Colonic mucosa (tissue), 4 donors: Measurements from ENCODE around the gene ARL11. TPM values are rescaled to one million over a fixed set of nuclear protein-coding genes. Genes with fewer than 3 reads are reported as not detected.

ENCODE experiments used
- DNase-seq: peaks from one replicate; pipeline ENCODE4 v3.0.0-alpha.2; 2020
- H3K27ac ChIP-seq: fragments of 200-600 bp; one replicate; pipeline ENCODE4 v1.8.0; 2021
- H3K27me3 ChIP-seq: fragments of 200-600 bp; one replicate; pipeline ENCODE4 v1.8.0; 2021
- H3K36me3 ChIP-seq: fragments of 200-600 bp; one replicate; pipeline ENCODE4 v1.8.0; 2021
- H3K4me1 ChIP-seq: fragments of 200-600 bp; one replicate; pipeline ENCODE4 v1.8.0; 2021; ENCODE audit warnings: mild to moderate bottlenecking
- H3K4me3 ChIP-seq: fragments of 200-600 bp; one replicate; pipeline ENCODE4 v1.8.0; 2021
- H3K9ac ChIP-seq, 2 donors: one replicate each; pipeline ENCODE4 v1.7.0; 2013; ENCODE audit warnings: control low read depth in 2 of 2, low read depth in 2 of 2, low read length in 2 of 2
- H3K9me3 ChIP-seq: fragments of 200-600 bp; one replicate; pipeline ENCODE4 v1.8.0; 2021
- CTCF ChIP-seq: fragments of 200-600 bp; IDR thresholded peaks from one replicate; pipeline ENCODE4 v1.8.0; 2022; ENCODE audit warnings: antibody characterized with exemption, mild to moderate bottlenecking
- intact Hi-C: fragments of 100-400 bp; cut with DNase I; formaldehyde crosslinking; loops from one replicate; pipeline ENCODE4 v1.14.1; 2022
- total RNA-seq, 2 donors: library from RNA; stranded (reverse); fragmentation: NEBNext Ultra II Directional in 1 of 2; extraction: Animal tissue kit (Norgen Biotek cat#: 25700) in 1 of 2; gene quantifications; one replicate each; pipeline ENCODE4 v1.2.1, GENCODE V29; 2021
- donor health status: healthy.
- donor health status: DM: no; HTN: no; CAD: no.
- donor health status: DM: no; HTN: no; CAD: no.

The ARL11 gene
- total RNA-seq, 2 donors from 2014 or later: 0.84 to 2.3 TPM

DNA sequence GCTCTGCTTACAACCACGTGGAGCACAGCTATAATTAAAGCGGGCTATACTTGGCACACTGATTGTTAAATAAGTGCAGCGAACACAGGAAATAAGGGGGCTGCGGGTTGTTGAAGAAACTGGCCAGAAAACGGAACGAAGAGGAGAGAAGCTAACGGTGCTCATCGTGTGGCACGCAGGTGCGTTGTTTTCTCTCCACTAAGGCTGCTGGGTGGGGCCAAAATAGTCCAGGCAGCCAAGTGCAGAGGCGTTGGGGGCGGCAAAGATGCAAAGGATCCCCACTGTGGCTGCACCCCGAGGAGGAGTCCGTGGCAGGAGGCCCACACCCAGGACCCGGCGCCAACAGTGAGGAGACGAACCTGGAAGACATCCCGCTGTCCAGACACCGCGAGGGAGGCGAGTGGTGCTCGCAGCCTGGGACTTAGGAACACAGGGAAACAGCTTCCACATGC lies 8.1 kb upstream of the ARL11 start:
- Histone ChIP-seq H3K36me3 (no peaks in the 10 kb centered on the region), H3K9me3 (no peaks in the 10 kb centered on the region), H3K27ac (no peak overlapping the region), H3K27me3 (no peaks in the 10 kb centered on the region), H3K4me1 (no peaks in the 10 kb centered on the region), H3K9ac (peak overlapping the region in 1 of 2 donors; percentile 18), H3K4me3 (no peak overlapping the region)
- DNase-seq: no peak
- TF ChIP-seq CTCF: no peak
- intact Hi-C loops: no loop called here

DNA sequence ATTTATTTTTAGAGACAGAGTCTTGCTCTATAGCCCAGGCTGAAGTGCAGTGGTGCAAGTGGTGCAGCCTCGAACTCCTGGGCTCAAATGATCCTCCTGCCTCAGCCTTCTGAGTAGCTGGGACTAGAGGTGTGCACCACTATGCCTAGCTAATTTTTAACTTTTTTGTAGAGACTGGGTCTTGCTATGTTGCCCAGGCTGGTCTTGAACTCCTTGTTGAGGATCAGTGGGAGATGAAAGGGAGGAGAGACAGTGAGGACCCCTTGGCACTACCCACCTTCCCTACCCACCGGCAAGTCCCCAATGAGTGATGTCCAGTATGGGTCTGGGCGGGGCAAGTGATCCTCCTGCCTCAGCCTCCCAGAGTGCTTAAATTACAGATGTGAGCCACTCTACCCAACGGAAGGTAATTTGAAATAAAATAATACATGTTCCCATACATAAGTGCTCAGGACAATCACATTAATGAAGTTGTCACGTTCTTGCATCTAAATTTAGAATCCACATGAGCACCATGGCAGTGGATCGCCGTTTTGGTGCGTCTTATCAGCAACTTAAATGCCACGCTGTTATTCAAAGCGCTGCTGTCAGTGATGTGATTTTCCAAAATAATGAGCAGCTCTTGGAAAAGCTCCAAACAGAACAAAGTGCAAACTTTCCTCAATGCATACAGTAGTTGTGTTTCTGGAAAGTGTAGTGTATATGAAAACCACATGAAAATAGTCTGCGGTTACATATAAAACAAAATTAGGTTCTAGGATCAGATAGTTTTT lies 5.9 kb upstream of the ARL11 start:
- intact Hi-C loops: no loop called here
- no peaks in the 10 kb centered on the region for H3K36me3 ChIP-seq
- no peak overlapping the region for H3K9ac ChIP-seq
- H3K4me1 ChIP-seq: peaks cover 3% of the 10 kb centered on the region
- H3K4me3 ChIP-seq: no peak overlapping the region
- H3K9me3 ChIP-seq: no peaks in the 10 kb centered on the region
- H3K27me3 ChIP-seq: no peaks in the 10 kb centered on the region
- H3K27ac ChIP-seq: no peak overlapping the region
- DNase-seq: no peak
- no peak for TF ChIP-seq CTCF

- Histone ChIP-seq H3K27me3 (no peaks in the 10 kb centered on the region), H3K4me1 (peaks cover 3% of the 10 kb centered on the region), H3K36me3 (no peaks in the 10 kb centered on the region), H3K9ac (no peak overlapping the region), H3K9me3 (no peaks in the 10 kb centered on the region), H3K27ac (no peak overlapping the region), H3K4me3 (no peak overlapping the region)
- TF ChIP-seq CTCF: no peak
- intact Hi-C loops: no loop called here
- DNase-seq: no peak
These were observed 4.1 kb upstream of the ARL11 start for GRCh38 chr13:49624229-49624628.

- Histone ChIP-seq H3K9me3 (no peaks in the 10 kb centered on the region), H3K27me3 (no peaks in the 10 kb centered on the region), H3K27ac (peak overlapping the region; percentile 37), H3K4me1 (peaks cover 3% of the 10 kb centered on the region), H3K36me3 (no peaks in the 10 kb centered on the region), H3K4me3 (no peak overlapping the region), H3K9ac (no peak overlapping the region)
- no peak for TF ChIP-seq CTCF
- intact Hi-C loops: no loop called here
- DNase-seq: peak; percentile 83
These were observed 2.8 kb upstream of the ARL11 start for GRCh38 chr13:49625392-49626079.

DNA sequence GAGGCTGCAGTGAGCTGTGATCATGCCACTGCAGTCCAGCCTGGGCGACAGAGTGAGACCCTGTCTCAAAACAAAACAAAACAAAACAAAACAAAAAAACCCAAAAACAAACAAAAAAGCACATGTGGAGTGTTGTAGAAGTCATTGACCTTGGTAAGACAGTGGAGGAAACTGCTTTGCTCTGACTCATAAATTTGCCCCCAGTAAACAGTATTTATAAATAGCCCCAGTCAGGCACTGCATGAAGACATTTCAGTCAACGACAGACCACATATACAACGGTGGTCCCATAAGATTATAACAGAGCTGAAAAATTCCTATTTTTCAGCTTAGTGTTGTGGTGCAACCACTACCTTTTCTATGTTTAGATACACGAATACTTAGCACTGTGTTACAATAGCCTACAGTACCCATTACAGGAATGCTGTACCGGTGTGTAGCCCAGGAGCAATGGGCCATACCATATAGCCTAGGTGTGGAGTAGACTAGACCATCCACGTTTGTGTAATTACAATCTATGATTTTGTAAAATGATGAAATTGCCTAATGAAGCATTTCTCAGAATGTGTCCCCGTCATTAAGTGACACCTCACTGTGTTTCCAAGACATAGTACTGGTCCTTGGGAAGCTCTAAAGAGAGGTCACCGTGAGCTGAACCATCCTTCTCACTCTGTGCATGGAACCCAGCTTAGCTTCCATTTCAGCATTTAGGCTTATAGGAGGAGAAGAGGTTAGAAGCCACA lies 1.1 kb downstream of the ARL11 start:
- Histone ChIP-seq H3K27me3 (no peaks in the 10 kb centered on the region), H3K9me3 (no peaks in the 10 kb centered on the region), H3K27ac (no peak overlapping the region), H3K9ac (no peak overlapping the region), H3K4me1 (peaks cover 3% of the 10 kb centered on the region), H3K36me3 (no peaks in the 10 kb centered on the region), H3K4me3 (peak overlapping the region; percentile 19)
- intact Hi-C loops: no loop called here
- no peak for DNase-seq
- no peak for TF ChIP-seq CTCF
